ENCODE measurements around the gene NUP62. TPM values are rescaled to one million over a fixed set of nuclear protein-coding genes. Genes with fewer than 3 reads are reported as not detected.
A peak's percentile ranks its signal among the peaks of the same experiment; 100 is the strongest.

The NUP62 gene
- total and polyA plus RNA-seq, 2 of the 4 experiments (the other 2 are of a cell fraction), result 21.3 to 29.7 TPM

- Histone ChIP-seq H3K4ac (ENCODE audit: low read depth, low read length) (peak overlapping the region; percentile 99), H3K9me1 (ENCODE audit: insufficient read depth, low read length) (peaks cover 10% of the 10 kb centered on the region), H3K14ac (replicated peaks; ENCODE audit: low read depth, low read length) (peak overlapping the region; percentile 100), H3K4me1 (ENCODE audit: control insufficient read depth, insufficient read depth, low read length) (peaks cover 7% of the 10 kb centered on the region), H3K36me3 (ENCODE audit: control insufficient read depth, insufficient read depth, low read length) (peaks cover 18% of the 10 kb centered on the region; the same call in 1 of the 2 replicates), H4K5ac (ENCODE audit: low read depth, low read length) (peak overlapping the region; percentile 98), H3K79me1 (ENCODE audit: low read depth in 1 of 2, low read length in 2 of 2) (peaks cover 27 to 57% of the 10 kb centered on the region in 2 experiments), H3K56ac (ENCODE audit: extremely low read depth, insufficient read depth, low read length) (peak overlapping the region; percentile 99), H2AK9ac (replicated peaks; ENCODE audit: low read depth, low read length, poor library complexity) (peak overlapping the region; percentile 100), H3K23ac (ENCODE audit: low read depth, low read length) (peak overlapping the region; percentile 99), H3K18ac (ENCODE audit: low read depth, low read length) (peak overlapping the region; percentile 92), H4K20me1 (ENCODE audit: insufficient read depth, low read length) (no peaks in the 10 kb centered on the region; the same call in 1 of the 2 replicates), H2BK120ac (ENCODE audit: low read depth, low read length) (peak overlapping the region; percentile 99), H2BK15ac (ENCODE audit: low read depth, low read length) (peak overlapping the region; percentile 100), H3K4me2 (ENCODE audit: low read depth, low read length) (peak overlapping the region; percentile 99), H3K9ac (ENCODE audit: low read depth, low read length) (peak overlapping the region; percentile 97), H4K91ac (ENCODE audit: insufficient read depth, low read depth, low read length) (peak overlapping the region; percentile 99), H4K8ac (ENCODE audit: low read depth in 2 of 2, low read length in 2 of 2) (peak overlapping the region; percentile 97 to 99), H2AFZ (replicated peaks; ENCODE audit: low read length, poor library complexity) (peak overlapping the region; percentile 99), H2BK20ac (ENCODE audit: low read depth, low read length) (peak overlapping the region; percentile 99), H3K9me3 (ENCODE audit: control insufficient read depth, insufficient read depth, low read length) (no peaks in the 10 kb centered on the region), H3K4me3 (ENCODE audit: insufficient read depth, low read depth, low read length) (peak overlapping the region; percentile 63), H2BK5ac (ENCODE audit: low read depth, low read length, poor library complexity, severe bottlenecking) (peak overlapping the region; percentile 97), H3K27me3 (ENCODE audit: control insufficient read depth, insufficient read depth, low read length) (no peaks in the 10 kb centered on the region), H3K27ac (ENCODE audit: insufficient read depth, low read length) (peak overlapping the region; percentile 97), H2AK5ac (ENCODE audit: low read depth, low read length) (peak overlapping the region; percentile 97)
- 0% methylated on average over 37 of the region's 46 CpGs; no CpG with 5 or more reads in 1 of the 2 experiments for WGBS, 2 experiments (ENCODE audit: extremely low coverage in 2 of 2, insufficient read length in 1 of 2)
- ATAC-seq (ENCODE audit: low read depth) (peak; percentile 64), DNase-seq (peak; percentile 99)
- BruUV-seq (replicated peaks), result no TSS peak
- intact Hi-C loops (cut with micrococcal nuclease) (loop anchor here (5.0 kb wide), 1 partner anchor 151 kb away; the partner anchor contains the start of genes VRK3 and ZNF473), dilution Hi-C loops (cut with HindIII; ENCODE audit: low sequenced_read_pairs, unreplicated experiment) (no loop called here), in situ Hi-C loops (cut with MboI; ENCODE audit: low sequenced_read_pairs) (no loop called here)
- CTCF ChIA-PET, result no interaction called here
- TF ChIP-seq, protein P1, sequence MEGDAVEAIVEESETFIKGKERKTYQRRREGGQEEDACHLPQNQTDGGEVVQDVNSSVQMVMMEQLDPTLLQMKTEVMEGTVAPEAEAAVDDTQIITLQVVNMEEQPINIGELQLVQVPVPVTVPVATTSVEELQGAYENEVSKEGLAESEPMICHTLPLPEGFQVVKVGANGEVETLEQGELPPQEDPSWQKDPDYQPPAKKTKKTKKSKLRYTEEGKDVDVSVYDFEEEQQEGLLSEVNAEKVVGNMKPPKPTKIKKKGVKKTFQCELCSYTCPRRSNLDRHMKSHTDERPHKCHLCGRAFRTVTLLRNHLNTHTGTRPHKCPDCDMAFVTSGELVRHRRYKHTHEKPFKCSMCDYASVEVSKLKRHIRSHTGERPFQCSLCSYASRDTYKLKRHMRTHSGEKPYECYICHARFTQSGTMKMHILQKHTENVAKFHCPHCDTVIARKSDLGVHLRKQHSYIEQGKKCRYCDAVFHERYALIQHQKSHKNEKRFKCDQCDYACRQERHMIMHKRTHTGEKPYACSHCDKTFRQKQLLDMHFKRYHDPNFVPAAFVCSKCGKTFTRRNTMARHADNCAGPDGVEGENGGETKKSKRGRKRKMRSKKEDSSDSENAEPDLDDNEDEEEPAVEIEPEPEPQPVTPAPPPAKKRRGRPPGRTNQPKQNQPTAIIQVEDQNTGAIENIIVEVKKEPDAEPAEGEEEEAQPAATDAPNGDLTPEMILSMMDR (conservative IDR thresholded peaks at IDR 0.05; ENCODE audit: low read depth, low read length), result no peak
- TF ChIP-seq, protein P2, sequence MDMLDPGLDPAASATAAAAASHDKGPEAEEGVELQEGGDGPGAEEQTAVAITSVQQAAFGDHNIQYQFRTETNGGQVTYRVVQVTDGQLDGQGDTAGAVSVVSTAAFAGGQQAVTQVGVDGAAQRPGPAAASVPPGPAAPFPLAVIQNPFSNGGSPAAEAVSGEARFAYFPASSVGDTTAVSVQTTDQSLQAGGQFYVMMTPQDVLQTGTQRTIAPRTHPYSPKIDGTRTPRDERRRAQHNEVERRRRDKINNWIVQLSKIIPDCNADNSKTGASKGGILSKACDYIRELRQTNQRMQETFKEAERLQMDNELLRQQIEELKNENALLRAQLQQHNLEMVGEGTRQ (IDR thresholded peaks at IDR 0.05; ENCODE audit: low read depth, low read length), result peak; percentile 73
- TF ChIP-seq MXI1 (IDR thresholded peaks at IDR 0.05; ENCODE audit: borderline replicate concordance, low read depth, low read length) (peak; percentile 94), FOS (IDR thresholded peaks at IDR 0.05; ENCODE audit: low read depth, low read length) (no peak), BHLHE40 (IDR thresholded peaks at IDR 0.05; ENCODE audit: low read depth, low read length) (peak; percentile 80), CHD1 (IDR thresholded peaks at IDR 0.05; ENCODE audit: low read depth, low read length) (peak; percentile 73; the same call in 1 of the 2 replicates), CEBPB (IDR thresholded peaks at IDR 0.05; ENCODE audit: low read depth, low read length) (peak; percentile 88), MAZ (IDR thresholded peaks at IDR 0.05; ENCODE audit: borderline replicate concordance, low read depth, low read length) (peak; percentile 52; the same call in 1 of the 2 replicates)
- POLR2A ChIA-PET (ENCODE audit: unreplicated experiment), result interaction anchor here (0.6 to 1.3 kb wide), 2 partner anchors 12 kb away, joined by 6 to 9 read pairs; no protein-coding TSS in a partner anchor
These were observed 52.8 kb downstream of the NUP62 start for GRCh38 chr19:49876422-49877019.
